MM.1S (cell line): ENCODE measurements around the gene PLPP3.
A peak's percentile ranks its signal among the peaks of the same experiment; 100 is the strongest.

Source experiments
- DNase-seq: peaks from one replicate; pipeline ENCODE4 v3.0.0-alpha.2; 2015
- H2AFZ ChIP-seq: fragments of 300-600 bp; sonication (generic); 2 replicates; pipeline ENCODE4 v1.6.0; 2016; ENCODE audit warnings: antibody characterized with exemption, low read length
- H3F3A ChIP-seq: fragments of 300-600 bp; sonication (generic); 2 replicates; pipeline ENCODE4 v1.6.1; 2016; ENCODE audit warnings: mild to moderate bottlenecking, antibody characterized with exemption, low read length, moderate library complexity, mixed read lengths; ENCODE audit not compliant: insufficient read depth
- H3K27ac ChIP-seq: fragments of 300-600 bp; sonication (generic); 2 replicates; pipeline ENCODE4 v1.5.1; 2016; ENCODE audit warnings: mild to moderate bottlenecking, low read length
- H3K27me3 ChIP-seq: fragments of 300-600 bp; sonication (generic); replicated peaks from 2 replicates; pipeline ENCODE4 v1.6.0; 2016; ENCODE audit warnings: low read length; ENCODE audit not compliant: insufficient read depth
- H3K36me3 ChIP-seq: fragments of 300-600 bp; sonication (generic); replicated peaks from 2 replicates; pipeline ENCODE4 v1.6.1; 2016; ENCODE audit warnings: mild to moderate bottlenecking, low read length, mixed read lengths; ENCODE audit not compliant: insufficient read depth
- H3K4me1 ChIP-seq: fragments of 300-600 bp; sonication (generic); 2 replicates; pipeline ENCODE4 v1.6.1; 2016; ENCODE audit warnings: low read length, mixed read lengths
- H3K4me2 ChIP-seq: fragments of 300-600 bp; sonication (generic); 2 replicates; pipeline ENCODE4 v1.6.0; 2016; ENCODE audit warnings: low read depth, low read length
- H3K4me3 ChIP-seq: fragments of 300-600 bp; sonication (generic); 2 replicates; pipeline ENCODE4 v1.5.1; 2016; ENCODE audit warnings: low read length, mixed read lengths
- H3K79me2 ChIP-seq: fragments of 300-600 bp; sonication (generic); 2 replicates; pipeline ENCODE4 v1.6.1; 2016; ENCODE audit warnings: mixed run types, low read length, mixed read lengths
- H3K9ac ChIP-seq: fragments of 300-600 bp; sonication (generic); 2 replicates; pipeline ENCODE4 v1.6.1; 2016; ENCODE audit warnings: low read length, mixed read lengths
- H3K9me2 ChIP-seq: fragments of 300-600 bp; sonication (generic); replicated peaks from 2 replicates; pipeline ENCODE4 v1.6.1; 2016; ENCODE audit warnings: mild to moderate bottlenecking, low read length, mixed read lengths; ENCODE audit not compliant: insufficient read depth
- H3K9me3 ChIP-seq: fragments of 300-600 bp; sonication (generic); replicated peaks from 2 replicates; pipeline ENCODE4 v1.6.1; 2016; ENCODE audit warnings: mild to moderate bottlenecking, low read length, mixed read lengths; ENCODE audit not compliant: insufficient read depth
- H4K20me1 ChIP-seq: fragments of 300-600 bp; sonication (generic); 2 replicates; pipeline ENCODE4 v1.6.1; 2016; ENCODE audit warnings: mild to moderate bottlenecking, low read length, moderate library complexity, mixed read lengths; ENCODE audit not compliant: insufficient read depth
- EZH2 ChIP-seq: fragments of 300-600 bp; sonication (generic); optimal IDR thresholded peaks from 2 replicates; pipeline ENCODE3; 2017; ENCODE audit warnings: low read depth, mild to moderate bottlenecking, antibody characterized with exemption, low read length, mixed read lengths
- EZH2phosphoT487 ChIP-seq: fragments of 300-600 bp; sonication (generic); IDR thresholded peaks from 2 replicates; pipeline ENCODE4 v1.6.1; 2018; ENCODE audit warnings: antibody characterized with exemption, low read length
- TF ChIP-seq, protein P1 (sequence below): fragments of 300-600 bp; sonication (generic); IDR thresholded peaks from 2 replicates; pipeline ENCODE4 v1.5.1; 2016; ENCODE audit warnings: antibody characterized with exemption, low read length, mixed read lengths

Gene PLPP3

DNA sequence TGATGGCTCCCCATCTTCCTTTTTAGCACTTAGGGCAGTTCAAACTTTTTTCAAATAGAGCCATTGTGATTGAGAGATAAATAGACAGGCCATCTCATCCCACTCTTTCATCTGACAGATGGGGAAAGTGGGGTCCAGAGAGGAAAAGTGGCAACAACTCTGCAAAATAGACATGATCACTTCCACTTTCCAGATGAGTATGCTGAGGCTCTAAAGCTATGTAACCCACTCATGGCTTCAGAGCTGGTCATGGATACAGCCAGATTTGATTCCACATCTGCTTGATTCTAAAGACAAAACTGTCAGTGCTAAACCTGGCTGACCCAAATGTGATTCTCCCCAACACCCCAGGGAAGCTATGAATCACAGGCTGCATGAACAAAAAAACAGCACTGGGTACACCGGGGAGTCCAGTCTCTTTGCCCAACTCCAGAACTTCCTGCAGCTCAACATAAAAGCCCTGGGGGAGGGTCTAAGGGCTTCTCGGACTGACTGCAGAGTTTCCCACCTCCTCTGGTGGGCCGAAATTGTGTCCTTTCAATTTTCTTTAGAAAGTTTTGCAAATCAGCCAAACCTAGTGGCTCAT lies 59.3 kb downstream of the PLPP3 start:
- no peak overlapping the region for H3K9ac ChIP-seq
- no peaks in the 10 kb centered on the region for H3K79me2 ChIP-seq
- H3K4me3 ChIP-seq, result no peak overlapping the region
- H4K20me1 ChIP-seq, result no peaks in the 10 kb centered on the region
- H3K27me3 ChIP-seq, result peaks cover 76% of the 10 kb centered on the region
- no peak overlapping the region for H3K4me2 ChIP-seq
- H2AFZ ChIP-seq, result no peak overlapping the region
- peaks cover 20% of the 10 kb centered on the region for H3F3A ChIP-seq
- H3K36me3 ChIP-seq, result no peaks in the 10 kb centered on the region
- H3K9me2 ChIP-seq, result no peaks in the 10 kb centered on the region
- TF ChIP-seq, protein P1, sequence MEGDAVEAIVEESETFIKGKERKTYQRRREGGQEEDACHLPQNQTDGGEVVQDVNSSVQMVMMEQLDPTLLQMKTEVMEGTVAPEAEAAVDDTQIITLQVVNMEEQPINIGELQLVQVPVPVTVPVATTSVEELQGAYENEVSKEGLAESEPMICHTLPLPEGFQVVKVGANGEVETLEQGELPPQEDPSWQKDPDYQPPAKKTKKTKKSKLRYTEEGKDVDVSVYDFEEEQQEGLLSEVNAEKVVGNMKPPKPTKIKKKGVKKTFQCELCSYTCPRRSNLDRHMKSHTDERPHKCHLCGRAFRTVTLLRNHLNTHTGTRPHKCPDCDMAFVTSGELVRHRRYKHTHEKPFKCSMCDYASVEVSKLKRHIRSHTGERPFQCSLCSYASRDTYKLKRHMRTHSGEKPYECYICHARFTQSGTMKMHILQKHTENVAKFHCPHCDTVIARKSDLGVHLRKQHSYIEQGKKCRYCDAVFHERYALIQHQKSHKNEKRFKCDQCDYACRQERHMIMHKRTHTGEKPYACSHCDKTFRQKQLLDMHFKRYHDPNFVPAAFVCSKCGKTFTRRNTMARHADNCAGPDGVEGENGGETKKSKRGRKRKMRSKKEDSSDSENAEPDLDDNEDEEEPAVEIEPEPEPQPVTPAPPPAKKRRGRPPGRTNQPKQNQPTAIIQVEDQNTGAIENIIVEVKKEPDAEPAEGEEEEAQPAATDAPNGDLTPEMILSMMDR, result no peak
- no peak for TF ChIP-seq EZH2
- TF ChIP-seq EZH2phosphoT487, result no peak
- H3K4me1 ChIP-seq, result peaks cover 22% of the 10 kb centered on the region
- H3K27ac ChIP-seq, result no peak overlapping the region
- H3K9me3 ChIP-seq, result no peaks in the 10 kb centered on the region
- no peak for DNase-seq

DNA sequence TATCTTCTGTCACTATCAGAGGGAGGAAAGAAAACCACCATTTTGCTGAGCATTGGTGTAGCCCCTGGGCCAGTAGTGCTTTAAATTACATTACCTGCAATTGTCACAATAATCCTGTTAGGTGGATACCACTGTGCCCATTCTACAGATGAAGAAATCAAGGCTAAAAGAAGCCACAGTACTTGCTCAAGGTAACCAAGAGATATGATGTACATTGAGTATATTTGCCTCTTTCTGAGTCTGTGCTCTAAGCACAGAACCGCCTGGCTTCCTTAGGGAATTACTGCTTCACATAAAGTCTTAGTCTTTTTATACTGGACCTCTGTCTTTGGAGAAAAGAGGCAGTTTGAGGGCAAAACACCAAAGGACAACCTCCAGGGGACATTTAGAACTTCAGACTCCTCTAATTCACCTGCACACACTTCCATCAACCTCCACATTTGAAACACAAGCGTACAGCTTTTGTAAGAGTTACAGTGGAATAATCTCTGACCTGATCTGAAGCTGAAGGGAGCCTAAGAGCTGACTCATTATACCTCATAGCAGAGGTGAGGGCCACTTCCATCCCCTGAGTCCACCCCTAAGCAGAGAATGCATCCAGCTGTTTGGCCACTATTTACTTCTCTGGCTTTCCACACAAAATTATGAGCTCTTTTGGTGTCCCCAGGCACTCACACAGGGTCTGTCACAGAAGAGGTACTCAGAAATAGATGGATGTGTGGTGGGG lies 61.8 kb downstream of the PLPP3 start:
- no peak overlapping the region for H3K9ac ChIP-seq
- H3F3A ChIP-seq, result peaks cover 17% of the 10 kb centered on the region
- no peak for DNase-seq
- no peaks in the 10 kb centered on the region for H3K9me3 ChIP-seq
- peaks cover 62% of the 10 kb centered on the region for H3K27me3 ChIP-seq
- peak overlapping the region; percentile 56 for H3K4me2 ChIP-seq
- no peak overlapping the region for H3K27ac ChIP-seq
- H3K9me2 ChIP-seq, result no peaks in the 10 kb centered on the region
- no peaks in the 10 kb centered on the region for H3K36me3 ChIP-seq
- peaks cover 18% of the 10 kb centered on the region for H3K4me1 ChIP-seq
- H3K79me2 ChIP-seq, result no peaks in the 10 kb centered on the region
- H4K20me1 ChIP-seq, result no peaks in the 10 kb centered on the region
- H3K4me3 ChIP-seq, result no peak overlapping the region
- TF ChIP-seq EZH2phosphoT487, result no peak
- TF ChIP-seq, protein P1, result no peak
- TF ChIP-seq EZH2, result no peak
- no peak overlapping the region for H2AFZ ChIP-seq

DNA sequence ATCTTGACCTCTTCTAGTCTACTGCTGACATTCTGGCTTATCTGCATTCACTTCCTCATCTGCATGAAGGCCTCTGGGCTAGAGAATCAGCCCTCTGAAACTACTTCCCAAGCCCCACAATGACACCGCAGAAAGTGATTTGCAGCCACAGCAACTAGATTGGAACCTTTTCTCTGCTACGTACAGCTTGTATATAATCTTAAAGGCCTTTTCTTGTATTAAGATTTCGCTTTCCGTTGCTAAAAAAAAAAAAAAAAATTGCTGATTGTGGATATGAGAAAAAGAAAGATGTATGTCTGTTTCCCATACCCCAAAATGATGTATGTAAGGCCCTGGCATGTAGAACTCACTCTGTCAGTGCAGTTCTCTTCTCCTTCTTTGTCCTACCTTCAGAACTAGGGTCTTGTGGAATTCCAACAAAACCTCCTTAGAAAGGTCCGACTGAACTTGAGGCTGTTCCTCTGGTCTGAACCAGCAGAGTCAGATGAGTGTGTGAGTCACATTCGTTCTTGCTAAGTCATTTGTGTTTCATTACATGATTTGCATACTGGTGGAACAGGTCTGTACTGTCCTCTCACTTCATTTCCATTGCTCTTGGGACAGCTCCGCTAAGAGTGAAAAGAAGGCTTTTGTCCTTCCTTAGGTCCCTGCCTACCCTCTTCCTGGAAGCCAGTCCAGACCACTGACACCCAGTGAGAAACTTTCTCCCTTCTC lies 62.7 kb downstream of the PLPP3 start:
- no peak overlapping the region for H3K4me3 ChIP-seq
- H3K27ac ChIP-seq, result peak overlapping the region; percentile 2; the same call in 1 of the 2 replicates
- peak overlapping the region; percentile 56 for H3K4me2 ChIP-seq
- H3K4me1 ChIP-seq, result peaks cover 18% of the 10 kb centered on the region
- no peak overlapping the region for H2AFZ ChIP-seq
- H3F3A ChIP-seq, result peaks cover 17% of the 10 kb centered on the region
- H3K9me2 ChIP-seq, result no peaks in the 10 kb centered on the region
- no peaks in the 10 kb centered on the region for H4K20me1 ChIP-seq
- H3K79me2 ChIP-seq, result no peaks in the 10 kb centered on the region
- H3K9me3 ChIP-seq, result no peaks in the 10 kb centered on the region
- TF ChIP-seq, protein P1, result no peak
- no peak for TF ChIP-seq EZH2
- TF ChIP-seq EZH2phosphoT487, result no peak
- peak; percentile 83 for DNase-seq
- no peaks in the 10 kb centered on the region for H3K36me3 ChIP-seq
- H3K9ac ChIP-seq, result no peak overlapping the region
- H3K27me3 ChIP-seq, result peaks cover 53% of the 10 kb centered on the region
